GM20431 (cell line): Measurements from ENCODE around the gene PCED1B.
"Not testable (repeated sequence)": the region's sequence is repeated elsewhere in the genome, so short reads cannot be mapped to it uniquely, and the experiment has no call there.

Experiments
- in situ Hi-C: fragments of 300-500 bp; cut with MseI, MboI; formaldehyde crosslinking; loops from one replicate; pipeline ENCODE4 v1.15.0; 2020; ENCODE audit warnings: low sequenced_read_pairs; ENCODE audit not compliant: unreplicated experiment

PCED1B gene

DNA sequence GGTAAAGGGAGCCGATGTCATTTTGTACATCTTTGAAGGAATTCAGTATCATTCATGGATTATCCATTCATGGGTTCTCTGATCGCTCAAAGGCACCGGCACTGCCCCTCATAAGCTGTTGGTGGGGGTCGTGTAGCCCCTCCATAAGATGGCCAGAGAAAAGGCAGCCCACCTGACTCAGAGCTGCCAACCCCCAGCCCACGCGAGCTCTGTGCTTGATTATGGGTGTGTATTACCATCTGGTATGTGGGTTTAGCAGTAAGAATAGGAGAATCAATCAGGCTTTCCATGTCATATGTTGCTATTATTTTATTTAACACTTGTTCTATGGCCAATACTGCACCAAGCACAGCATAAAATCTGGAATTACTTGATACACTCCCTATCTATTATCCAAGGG is 32.4 kb downstream of the PCED1B start:
- in situ Hi-C loops = no loop called here

DNA sequence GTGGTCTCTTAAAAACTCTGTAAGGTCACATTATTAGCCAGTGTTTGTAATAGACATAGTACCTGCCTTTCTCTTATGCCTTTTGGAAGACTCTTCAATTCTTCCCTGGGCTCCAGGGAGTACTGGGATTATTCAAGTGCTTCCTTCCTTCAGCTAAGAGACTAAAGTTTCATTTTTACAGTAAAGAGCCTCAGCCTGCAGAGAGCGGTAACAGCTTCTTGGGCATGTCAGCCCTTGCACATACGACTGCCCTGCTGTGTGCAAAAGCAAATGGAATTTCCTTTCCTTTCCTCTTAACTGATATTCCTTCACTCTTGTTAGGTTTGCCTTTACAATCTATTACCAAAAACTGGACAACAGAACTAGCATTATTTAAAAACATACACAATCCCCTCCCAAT is 33.3 kb downstream of the PCED1B start:
- in situ Hi-C loops = no loop called here

DNA sequence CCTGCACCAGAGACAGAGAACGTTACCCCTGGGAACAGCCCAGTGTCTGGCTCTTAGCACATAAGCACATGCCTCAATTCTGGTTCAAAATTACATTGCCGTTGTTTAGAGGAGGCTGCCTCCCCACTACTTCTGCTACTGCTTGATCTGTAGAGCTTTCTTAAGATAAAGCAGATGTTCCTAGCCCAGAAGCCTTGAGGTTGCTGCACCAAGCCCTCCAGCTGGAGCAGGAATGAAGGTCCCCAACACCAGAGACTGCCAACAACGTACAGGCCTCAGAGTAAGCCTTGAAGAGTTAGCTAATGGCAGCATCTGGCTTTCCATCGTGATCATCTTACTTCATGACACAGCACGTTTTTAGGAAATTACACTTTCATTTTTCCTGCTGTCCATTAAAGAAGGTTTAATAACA is 35.1 kb downstream of the PCED1B start:
- in situ Hi-C loops = no loop called here

DNA sequence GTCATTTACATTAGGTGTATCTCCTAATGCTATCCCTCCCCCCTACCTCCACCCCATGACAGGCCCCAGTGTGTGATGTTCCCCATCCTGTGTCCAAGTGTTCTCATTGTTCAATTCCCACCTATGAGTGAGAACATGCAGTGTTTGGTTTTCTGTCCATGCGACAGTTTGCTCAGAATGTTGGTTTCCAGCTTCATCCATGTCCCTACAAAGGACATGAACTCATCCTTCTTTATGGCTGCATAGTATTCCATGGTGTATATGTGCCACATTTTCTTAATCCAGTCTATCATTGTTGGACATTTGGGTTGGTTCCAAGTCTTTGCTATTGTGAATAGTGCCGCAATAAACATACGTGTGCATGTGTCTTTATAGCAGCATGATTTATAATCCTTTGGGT is 37.9 kb downstream of the PCED1B start:
- in situ Hi-C loops = not testable (repeated sequence)

DNA sequence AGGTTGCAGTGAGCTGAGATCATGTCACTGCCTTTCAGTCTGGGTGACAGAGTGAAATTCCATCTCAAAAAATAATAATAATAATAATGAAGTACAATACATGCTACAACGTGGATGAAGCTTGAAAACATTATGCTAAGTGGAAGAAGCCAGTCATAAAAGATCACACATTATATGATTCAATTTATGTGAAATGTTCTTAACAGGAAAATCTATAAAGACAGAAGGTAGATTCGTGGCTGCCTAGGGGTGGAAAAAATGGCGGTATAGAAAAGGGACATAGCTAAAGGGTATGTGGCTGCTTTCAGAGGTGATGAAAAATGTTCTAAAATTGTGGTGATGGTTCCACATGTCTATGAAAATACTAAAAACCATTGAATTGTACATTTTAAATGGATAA is 41.3 kb downstream of the PCED1B start:
- in situ Hi-C loops = no loop called here

DNA sequence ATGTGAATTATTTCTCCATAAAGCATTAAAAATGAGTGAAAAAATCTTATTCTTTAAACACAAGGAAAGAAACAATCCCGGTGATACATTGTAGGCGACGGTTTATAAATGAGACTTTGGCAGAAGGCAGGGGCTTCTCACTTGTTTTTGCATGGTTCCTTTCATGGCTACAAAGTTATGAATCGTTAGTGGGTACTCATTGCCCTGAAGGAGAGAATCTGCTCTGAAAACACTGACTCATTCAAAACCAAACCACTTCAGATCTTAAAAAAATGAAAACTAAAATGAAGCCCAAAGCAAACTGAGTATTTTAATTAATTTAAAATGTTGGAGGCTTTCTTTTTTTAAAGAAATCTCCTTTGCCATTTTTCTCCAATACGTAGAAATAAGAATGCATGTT is 41.7 kb downstream of the PCED1B start:
- in situ Hi-C loops = no loop called here

DNA sequence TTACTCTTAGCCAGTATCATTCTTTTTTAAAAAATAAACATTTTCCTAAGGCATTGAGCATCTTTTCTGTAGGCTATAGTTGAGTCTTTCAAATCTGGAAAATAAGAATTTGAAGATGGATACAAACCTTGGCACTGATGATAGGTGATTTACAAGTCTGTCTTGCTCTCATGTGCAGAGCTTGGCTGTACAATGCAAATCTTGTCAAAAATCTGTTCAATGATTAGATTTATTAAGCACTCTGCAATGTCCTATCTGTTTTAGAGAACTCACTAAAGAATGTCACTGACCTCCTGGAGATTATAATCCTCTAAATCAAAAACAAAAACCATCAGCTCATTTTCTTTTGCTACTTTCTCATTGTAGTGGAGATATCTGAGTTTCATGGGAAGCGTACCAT is 43.2 kb downstream of the PCED1B start:
- in situ Hi-C loops = no loop called here

DNA sequence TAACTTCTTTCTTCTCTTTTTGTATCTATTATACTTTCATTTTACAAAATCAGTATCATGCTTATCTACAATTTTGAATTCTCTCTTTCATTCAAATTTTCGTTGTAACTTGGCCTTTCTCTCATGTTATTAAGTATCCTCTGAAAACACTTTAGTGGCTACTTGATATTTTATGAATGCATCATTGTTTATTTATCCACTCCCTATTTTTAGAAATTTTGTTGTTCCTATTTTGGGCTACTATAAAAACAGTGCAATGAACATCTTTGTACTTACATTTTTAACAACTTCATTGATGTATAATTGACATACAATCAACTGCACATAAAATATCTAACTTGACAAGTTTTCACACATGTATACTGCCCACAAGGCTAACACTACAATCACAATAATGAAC is 44.3 kb downstream of the PCED1B start:
- in situ Hi-C loops = no loop called here

DNA sequence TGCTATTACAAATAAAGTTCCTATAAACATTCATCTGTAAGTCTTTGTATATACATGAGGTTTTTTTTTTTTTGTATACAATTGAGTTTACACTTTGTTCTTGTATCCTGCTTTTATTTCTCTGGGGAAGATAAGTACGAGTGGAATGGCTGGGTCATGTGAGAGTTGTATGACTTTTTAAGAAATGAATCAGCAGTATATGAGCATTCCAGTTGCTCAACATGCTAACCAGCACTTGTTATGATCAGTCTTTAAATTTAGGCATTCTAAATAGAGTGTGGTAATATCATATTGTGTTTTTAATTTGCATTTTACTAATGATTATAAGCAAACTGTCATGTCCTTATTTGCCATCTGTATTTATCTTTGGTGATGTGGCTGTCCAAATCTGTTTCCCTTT is 45.0 kb downstream of the PCED1B start:
- in situ Hi-C loops = no loop called here

DNA sequence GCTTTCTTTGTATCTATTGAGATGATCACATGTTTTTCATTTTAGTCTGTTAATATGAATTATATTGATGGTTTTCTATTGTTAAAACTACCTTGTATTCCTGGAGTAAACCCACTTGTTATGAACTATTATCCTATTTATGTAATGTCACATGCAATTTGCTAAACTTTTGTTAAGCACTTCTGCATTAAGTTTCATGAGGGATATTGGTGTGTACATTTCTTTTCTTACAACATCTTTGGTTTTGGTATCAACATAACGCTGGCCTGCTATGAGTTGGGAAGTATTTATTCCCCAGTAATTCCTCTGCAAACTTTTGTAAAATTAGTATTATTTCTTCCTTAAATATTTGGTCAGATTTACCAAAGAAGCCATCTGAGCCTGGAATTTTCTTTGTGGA is 46.8 kb downstream of the PCED1B start:
- in situ Hi-C loops = no loop called here

DNA sequence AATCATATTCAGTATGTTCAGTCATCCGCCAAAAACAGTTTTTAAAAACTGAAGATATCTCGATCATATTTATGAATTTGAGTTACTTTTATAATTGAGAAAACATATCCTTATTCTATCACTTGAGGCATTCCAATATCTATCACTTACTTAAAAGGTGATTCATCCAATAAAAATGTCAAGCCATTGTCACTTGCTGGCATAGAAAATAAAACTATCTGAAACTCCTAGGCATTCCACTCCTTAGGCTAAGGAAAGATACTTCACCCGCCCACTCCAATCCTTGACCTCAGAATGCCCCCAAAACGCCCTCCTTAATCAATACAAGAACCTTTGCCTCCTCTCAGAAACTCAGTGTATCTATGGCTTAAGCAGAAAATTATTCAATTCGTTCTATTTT is 51.6 kb downstream of the PCED1B start:
- in situ Hi-C loops = no loop called here

DNA sequence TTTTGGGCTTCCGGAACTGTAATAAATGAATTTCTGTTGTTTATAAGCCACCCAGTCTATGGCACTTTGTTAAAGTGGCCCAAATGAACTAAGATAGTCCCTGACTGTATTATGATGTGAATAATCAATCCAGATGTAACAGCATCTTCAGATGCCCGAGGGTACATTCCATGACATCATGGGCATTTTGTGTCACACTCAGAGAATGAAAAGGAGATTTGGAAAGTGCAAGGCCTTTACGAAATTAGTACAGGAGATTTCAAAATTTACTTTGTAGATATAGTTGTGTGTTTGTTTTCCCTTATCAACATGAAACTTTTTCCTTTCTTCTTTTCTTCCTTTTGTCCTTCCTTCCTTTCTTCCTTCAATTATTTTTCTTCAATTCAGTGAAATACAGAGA is 54.6 kb downstream of the PCED1B start:
- in situ Hi-C loops = no loop called here

DNA sequence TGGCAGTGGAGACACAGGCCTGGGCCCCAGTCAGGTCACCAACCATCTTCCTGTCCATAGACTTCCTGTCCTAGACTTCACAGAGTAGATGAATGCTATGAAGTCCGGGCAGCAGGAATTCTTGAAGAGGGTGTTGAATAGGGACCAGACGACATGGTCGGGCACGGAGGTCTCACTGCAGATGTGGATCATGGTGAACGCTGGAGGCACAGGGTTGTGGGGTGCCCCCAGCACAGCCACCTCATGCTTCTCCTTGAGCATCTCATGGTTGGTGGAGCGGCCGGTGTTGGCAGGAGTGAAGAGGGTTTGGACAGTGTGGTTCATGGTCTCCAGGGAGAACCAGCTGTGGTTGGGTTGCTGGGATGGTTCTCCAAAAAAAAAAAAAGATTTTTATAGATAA is 56.2 kb downstream of the PCED1B start:
- in situ Hi-C loops = no loop called here

DNA sequence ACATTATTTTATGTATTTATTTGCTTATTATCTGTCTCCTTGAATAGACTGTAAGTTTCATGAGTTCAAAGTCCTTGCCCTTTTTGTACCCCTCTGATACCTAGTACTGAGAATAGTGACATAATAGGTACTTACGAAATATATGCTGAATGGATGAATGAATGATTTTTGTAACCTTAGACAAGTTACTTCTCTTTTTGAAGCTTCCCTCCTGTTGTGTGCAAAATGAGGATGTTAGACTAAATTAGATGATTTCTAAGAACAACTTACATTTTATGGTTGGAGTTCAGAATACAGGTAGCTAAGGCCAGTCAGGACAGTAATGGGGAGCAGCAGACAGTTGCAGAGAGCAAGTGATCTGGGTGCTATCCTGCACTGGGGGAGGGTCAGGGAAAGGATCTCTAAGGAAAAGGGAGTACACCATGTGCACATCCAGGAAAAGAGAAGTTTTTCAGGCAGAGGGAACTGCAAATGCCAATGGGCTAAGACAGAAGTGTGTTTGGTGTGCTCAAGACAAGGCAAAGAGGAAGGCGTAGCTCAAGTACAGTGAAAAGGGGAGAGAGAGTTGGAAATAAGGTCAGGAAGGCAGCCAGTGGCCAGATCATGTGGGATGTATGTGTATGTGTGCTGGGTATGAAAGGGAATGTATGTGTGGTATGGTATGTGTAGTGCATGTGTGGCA is 59.7 kb downstream of the PCED1B start:
- in situ Hi-C loops = no loop called here

DNA sequence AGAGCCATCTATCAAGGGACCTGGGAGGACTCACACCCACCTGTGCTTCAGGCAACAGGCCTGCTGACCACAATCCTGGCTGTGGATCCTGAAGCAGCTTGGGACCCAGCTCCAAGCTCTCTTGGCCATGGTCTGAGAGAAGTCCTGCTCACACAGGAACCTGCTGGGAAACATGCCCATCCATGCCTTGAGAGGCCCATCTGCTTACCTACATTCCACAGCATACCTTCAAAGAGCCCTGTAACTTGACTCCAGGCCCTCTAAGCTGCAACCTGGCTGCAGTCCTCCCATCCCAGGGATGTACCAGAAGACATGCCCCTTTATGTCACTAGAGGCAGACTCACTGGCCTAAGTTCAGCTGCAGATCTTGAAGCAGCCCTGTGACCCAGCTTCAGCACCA is 62.0 kb downstream of the PCED1B start:
- in situ Hi-C loops = no loop called here

DNA sequence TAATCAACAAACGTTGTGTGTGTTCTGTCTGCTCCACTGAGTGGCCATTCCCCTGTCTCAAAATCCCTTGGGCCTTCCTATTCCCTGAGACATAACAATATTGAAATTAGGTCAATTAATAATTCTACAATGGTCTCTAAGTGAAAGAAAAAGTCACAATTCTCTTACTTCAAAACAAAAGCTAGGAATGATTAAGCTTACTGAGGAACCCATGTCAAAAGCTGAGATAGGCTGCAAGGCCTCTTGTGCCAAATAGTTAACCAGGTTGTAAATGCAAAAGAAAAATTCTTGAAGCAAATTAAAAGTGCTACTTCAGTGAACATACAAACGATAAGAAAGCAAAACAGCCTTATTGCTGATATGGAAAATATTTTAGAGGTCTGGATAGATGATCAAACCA is 65.3 kb downstream of the PCED1B start:
- in situ Hi-C loops = no loop called here

DNA sequence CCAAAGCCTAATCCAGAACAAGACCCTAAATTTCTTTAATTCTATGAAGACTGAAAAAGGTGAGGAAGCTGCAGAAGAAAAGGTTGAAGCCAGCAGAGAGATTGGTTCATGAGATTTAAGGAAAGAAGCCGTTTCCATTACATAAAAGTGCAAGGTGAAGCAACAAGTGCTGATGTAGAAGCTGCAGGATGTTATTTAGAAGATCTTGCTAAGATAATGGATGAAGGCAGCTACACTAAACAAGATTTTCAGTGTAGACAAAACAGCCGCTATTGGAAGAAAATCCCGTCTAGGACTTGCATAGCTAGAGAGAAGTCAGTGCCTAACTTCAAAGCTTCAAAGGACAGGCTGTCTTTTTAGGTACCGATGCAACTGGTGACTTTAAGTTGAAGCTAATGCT is 65.8 kb downstream of the PCED1B start:
- in situ Hi-C loops = no loop called here

DNA sequence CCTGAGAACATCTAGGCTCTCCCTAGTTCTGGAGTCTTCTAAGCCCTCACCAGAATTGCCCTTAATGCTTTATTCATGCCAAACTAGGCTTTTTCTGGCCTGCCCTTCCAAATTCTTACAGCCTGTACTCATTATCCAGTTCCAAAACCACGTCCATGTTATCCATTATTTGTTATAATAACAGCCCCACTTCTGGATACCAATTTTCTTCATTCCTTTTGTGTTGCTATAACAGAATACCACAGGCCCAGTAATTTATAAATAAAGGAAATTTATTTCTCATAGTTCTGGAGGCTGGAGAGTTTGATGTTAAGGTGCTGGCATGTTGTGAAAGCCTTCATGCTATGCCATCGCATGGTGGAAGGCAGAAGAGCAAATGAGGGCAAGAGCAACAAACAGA is 68.3 kb downstream of the PCED1B start:
- in situ Hi-C loops = no loop called here

DNA sequence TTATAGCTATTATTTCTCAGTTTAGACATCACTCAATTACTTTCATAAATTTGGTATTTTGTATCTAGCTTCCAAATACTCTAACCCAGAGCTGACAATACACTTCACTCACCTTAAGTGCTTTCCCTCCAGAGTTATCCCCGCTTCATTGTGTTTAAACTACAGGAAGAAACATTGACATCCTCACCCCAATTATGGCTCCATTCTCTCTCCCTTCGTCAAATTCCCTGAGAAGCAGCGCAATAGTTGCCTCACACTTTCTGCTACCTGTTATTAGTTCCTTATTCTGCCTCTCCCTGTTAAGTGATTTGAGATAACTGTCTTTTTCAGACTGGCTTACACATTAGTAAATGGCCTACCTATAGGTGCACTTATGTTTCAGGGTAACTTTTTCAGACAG is 69.7 kb downstream of the PCED1B start:
- in situ Hi-C loops = no loop called here

DNA sequence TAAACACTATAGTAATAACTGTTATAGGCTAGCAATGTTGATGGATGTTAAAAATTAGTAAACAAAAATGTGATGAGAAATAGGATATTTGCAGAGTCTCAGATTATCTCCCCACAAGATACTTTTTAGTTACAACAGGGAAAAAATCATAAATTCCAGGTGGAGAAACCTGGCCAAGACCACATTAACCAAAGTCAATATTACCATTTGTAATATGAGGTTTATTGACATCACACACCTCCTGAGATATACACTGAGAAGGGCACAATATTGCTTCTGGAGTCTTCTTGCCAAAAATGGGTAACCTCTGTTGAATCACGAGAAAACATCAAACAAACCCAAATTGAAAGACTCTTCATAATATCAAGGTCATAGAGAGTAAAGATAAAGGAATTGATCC is 72.7 kb downstream of the PCED1B start:
- in situ Hi-C loops = no loop called here

DNA sequence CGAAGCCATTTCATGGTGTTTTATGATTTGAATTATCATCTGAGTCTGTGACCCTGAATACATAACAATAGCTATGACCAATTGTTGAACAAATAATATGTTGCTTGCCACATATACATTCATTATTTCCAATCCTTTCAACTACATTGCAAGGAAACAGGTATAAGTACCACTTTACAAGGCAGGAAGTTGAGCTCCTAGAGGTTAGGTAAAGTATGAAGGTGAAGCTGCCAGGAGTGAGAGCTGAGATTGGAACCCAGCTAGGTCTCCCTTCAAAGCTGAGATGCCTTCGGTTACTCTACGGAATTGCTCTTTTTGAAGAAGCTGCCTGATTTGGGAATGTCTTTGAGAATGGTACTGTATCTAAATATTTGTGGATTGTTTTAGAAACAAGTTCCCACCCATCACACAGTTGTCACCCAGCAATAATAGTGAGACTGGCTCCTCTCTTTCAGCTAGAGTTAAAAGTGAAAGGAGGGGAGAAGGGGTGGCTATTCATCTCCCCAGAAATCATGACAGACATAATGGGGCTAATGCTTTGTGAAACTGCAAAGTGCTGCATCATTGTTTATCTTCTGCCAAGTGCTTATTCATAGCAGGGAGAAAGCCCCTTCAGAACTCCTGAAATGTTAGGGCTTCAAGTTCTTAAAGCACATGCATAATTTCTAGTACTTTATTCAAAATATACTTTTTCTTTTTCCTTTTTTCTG is 76.2 kb downstream of the PCED1B start:
- in situ Hi-C loops = no loop called here

DNA sequence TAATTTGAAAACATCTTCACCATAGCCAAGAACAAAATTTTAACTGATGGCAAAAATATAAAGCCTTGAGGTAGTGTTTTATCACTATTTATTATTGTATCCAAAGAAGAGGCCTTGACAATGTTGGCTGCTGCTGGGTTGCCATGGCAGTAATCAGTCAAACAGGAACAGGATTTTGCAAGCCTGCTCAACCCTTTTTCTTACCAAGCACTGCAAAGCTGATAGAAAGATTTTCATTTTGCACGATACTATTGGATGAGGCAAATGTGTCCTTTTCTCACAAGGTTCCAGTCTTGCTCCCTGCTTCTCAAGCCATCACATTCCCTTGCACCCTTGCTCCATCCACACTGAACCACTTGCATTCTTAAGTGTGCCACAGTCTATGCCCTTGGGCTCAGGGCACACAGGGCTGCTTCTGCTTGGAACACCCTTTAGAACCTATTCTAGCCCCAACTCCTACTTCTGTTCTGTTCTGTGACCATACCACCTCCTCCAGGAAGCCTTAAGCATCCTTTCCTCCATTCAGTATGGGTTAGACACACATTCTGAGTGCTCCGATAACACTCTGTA is 76.8 kb downstream of the PCED1B start:
- in situ Hi-C loops = no loop called here
